Activated naive CD4-positive, alpha-beta T cell treated with anti-CD3 and anti-CD28 coated beads for 36 hours (primary cell): ENCODE data around the gene CCDC194. TPM values are rescaled to one million over a fixed set of nuclear protein-coding genes. Genes with fewer than 3 reads are reported as not detected.

Experiments
- CTCF ChIA-PET: fragments of 350-600 bp; sonication (Branson Sonifier 250); formaldehyde crosslinking; loops from one replicate; lab custom pipeline; 2021; ENCODE audit warnings: antibody characterized with exemption; lab: Charles Lee
- DNase-seq: peaks from one replicate; pipeline ENCODE4 v3.0.0-alpha.2; 2020
- H3K27ac Mint-ChIP-seq: one replicate; pipeline ENCODE4 v1.8.0; 2021; ENCODE audit warnings: mild to moderate bottlenecking, mixed read lengths
- H3K27me3 Mint-ChIP-seq: one replicate; pipeline ENCODE4 v1.8.0; 2021; ENCODE audit warnings: low read depth, mixed read lengths
- H3K36me3 Mint-ChIP-seq: one replicate; pipeline ENCODE4 v1.8.0; 2021; ENCODE audit warnings: low read depth, mixed read lengths
- H3K4me1 Mint-ChIP-seq: one replicate; pipeline ENCODE4 v1.8.0; 2021; ENCODE audit warnings: low read depth, mixed read lengths
- H3K4me3 Mint-ChIP-seq: one replicate; pipeline ENCODE4 v1.8.0; 2021; ENCODE audit warnings: mild to moderate bottlenecking, moderate library complexity, mixed read lengths
- H3K9me3 Mint-ChIP-seq: one replicate; pipeline ENCODE4 v1.8.0; 2021; ENCODE audit warnings: mixed read lengths
- intact Hi-C: fragments of 100-400 bp; cut with micrococcal nuclease; formaldehyde crosslinking; loops from one replicate; pipeline ENCODE4 v1.15.1; 2023
- total RNA-seq, 2 experiments: library from RNA; stranded (reverse); gene quantifications; one replicate each; pipeline ENCODE4 v1.2.3, GENCODE V29; 2021

The CCDC194 gene
- total RNA-seq, 2 experiments from 2014 or later: 0.83 to 0.89 TPM

GRCh38 chr19:17405250-17406045 is 11.5 kb upstream of the CCDC194 start, which contains the start of gene BST2:
Gene BST2 (minus strand): TSS chr19:17405630. CDS start chr19:17405575, 55 bp downstream.
- intact Hi-C loops: loop anchor here (1.0 to 10.0 kb wide), 4 partner anchors 14 to 331 kb away; partner anchors contain the start of genes HAUS8 and MYO9B
- H3K4me1 Mint-ChIP-seq: peaks cover 33% of the 10 kb centered on the region
- H3K27ac Mint-ChIP-seq: peak within 1 kb of the TSS; percentile 94
- H3K4me3 Mint-ChIP-seq: peak within 1 kb of the TSS; percentile 80
- DNase-seq: peak; percentile 69
- H3K27me3 Mint-ChIP-seq: no peaks in the 10 kb centered on the region
- CTCF ChIA-PET: interaction anchor here (0.7 to 1.4 kb wide), 5 partner anchors 11 to 110 kb away, joined by 3 to 7 read pairs (median 4); partner anchors contain the start of gene CCDC194
- H3K9me3 Mint-ChIP-seq: no peaks in the 10 kb centered on the region
- peaks cover 28% of the 10 kb centered on the region for H3K36me3 Mint-ChIP-seq

- H3K27ac Mint-ChIP-seq: peak overlapping the region; percentile 94
- CTCF ChIA-PET: interaction anchor here (0.7 to 1.4 kb wide), 4 partner anchors 10 to 109 kb away, joined by 3 to 7 read pairs (median 4); partner anchors contain the start of gene CCDC194
- no peaks in the 10 kb centered on the region for H3K27me3 Mint-ChIP-seq
- intact Hi-C loops: loop anchor here (1.0 to 10.0 kb wide), 4 partner anchors 13 to 330 kb away; partner anchors contain the start of genes HAUS8 and MYO9B
- H3K9me3 Mint-ChIP-seq: no peaks in the 10 kb centered on the region
- H3K4me3 Mint-ChIP-seq: peak overlapping the region; percentile 80
- peaks cover 32% of the 10 kb centered on the region for H3K4me1 Mint-ChIP-seq
- H3K36me3 Mint-ChIP-seq: peaks cover 28% of the 10 kb centered on the region
- DNase-seq: peak; percentile 41
Observed at GRCh38 chr19:17404621-17405249, 10.7 kb upstream of the CCDC194 start.

- intact Hi-C loops: loop anchor here (10.0 kb wide), 1 partner anchor 329 kb away; the partner anchor contains the start of genes HAUS8 and MYO9B
- CTCF ChIA-PET: interaction anchor here (0.6 to 1.2 kb wide), 3 partner anchors 12 to 23 kb away, joined by 3 to 5 read pairs (median 4); no protein-coding TSS in a partner anchor
- Mint-ChIP-seq H3K36me3 (peaks cover 28% of the 10 kb centered on the region), H3K27ac (peak overlapping the region; percentile 94), H3K9me3 (no peaks in the 10 kb centered on the region), H3K27me3 (no peaks in the 10 kb centered on the region), H3K4me3 (peak overlapping the region; percentile 80), H3K4me1 (peaks cover 29% of the 10 kb centered on the region)
- DNase-seq: no peak
Observed at GRCh38 chr19:17404015-17404414, 10.0 kb upstream of the CCDC194 start.

- H3K27ac Mint-ChIP-seq: peak overlapping the region; percentile 41
- H3K27me3 Mint-ChIP-seq: no peaks in the 10 kb centered on the region
- H3K4me1 Mint-ChIP-seq: peaks cover 29% of the 10 kb centered on the region
- H3K4me3 Mint-ChIP-seq: peak overlapping the region; percentile 80
- no peaks in the 10 kb centered on the region for H3K9me3 Mint-ChIP-seq
- peaks cover 31% of the 10 kb centered on the region for H3K36me3 Mint-ChIP-seq
- DNase-seq: peak; percentile 60
- intact Hi-C loops: loop anchor here (1.0 to 10.0 kb wide), 2 partner anchors 8 to 328 kb away; partner anchors contain the start of genes HAUS8 and MYO9B
- CTCF ChIA-PET: interaction anchor here (0.6 to 1.2 kb wide), 5 partner anchors 11 to 22 kb away, joined by 3 to 5 read pairs (median 3); partner anchors contain the start of gene MVB12A
Observed at GRCh38 chr19:17402982-17403855, 9.2 kb upstream of the CCDC194 start.

- Mint-ChIP-seq H3K27me3 (no peaks in the 10 kb centered on the region), H3K9me3 (no peaks in the 10 kb centered on the region), H3K4me1 (peaks cover 18% of the 10 kb centered on the region), H3K36me3 (peaks cover 29% of the 10 kb centered on the region), H3K27ac (peak overlapping the region; percentile 16), H3K4me3 (no peak overlapping the region)
- CTCF ChIA-PET: interaction anchor here (0.6 kb wide), 1 partner anchor 20 kb away, joined by 3 read pairs; no protein-coding TSS in a partner anchor
- no peak for DNase-seq
- intact Hi-C loops: loop anchor here (10.0 kb wide), 1 partner anchor 327 kb away; the partner anchor contains the start of genes HAUS8 and MYO9B
Observed at GRCh38 chr19:17401628-17402027, 7.6 kb upstream of the CCDC194 start.

- H3K27me3 Mint-ChIP-seq: no peaks in the 10 kb centered on the region
- H3K27ac Mint-ChIP-seq: peak overlapping the region; percentile 21
- DNase-seq: no peak
- no peak overlapping the region for H3K4me3 Mint-ChIP-seq
- no peaks in the 10 kb centered on the region for H3K9me3 Mint-ChIP-seq
- CTCF ChIA-PET: interaction anchor here (0.7 to 1.4 kb wide), 2 partner anchors 10 to 63 kb away, joined by 3 to 4 read pairs; no protein-coding TSS in a partner anchor
- H3K4me1 Mint-ChIP-seq: peaks cover 18% of the 10 kb centered on the region
- intact Hi-C loops: no loop called here
- peaks cover 17% of the 10 kb centered on the region for H3K36me3 Mint-ChIP-seq
Observed at GRCh38 chr19:17398902-17399527, 5.0 kb upstream of the CCDC194 start.

GRCh38 chr19:17394891-17395415 is 957 bp upstream of the CCDC194 start:
- DNase-seq: peak; percentile 90
- H3K36me3 Mint-ChIP-seq: peaks cover 6% of the 10 kb centered on the region
- CTCF ChIA-PET: interaction anchor here (0.7 to 1.9 kb wide), 6 partner anchors 9 to 1434 kb away, joined by 3 to 8 read pairs (median 4); partner anchors contain the start of genes BST2 and MVB12A
- peak overlapping the region; percentile 19 for H3K4me3 Mint-ChIP-seq
- no peaks in the 10 kb centered on the region for H3K27me3 Mint-ChIP-seq
- intact Hi-C loops: loop anchor here (1.0 kb wide), 4 partner anchors 8 to 71 kb away; partner anchors contain the start of genes MVB12A and TMEM221
- H3K27ac Mint-ChIP-seq: peak overlapping the region; percentile 28
- peaks cover 20% of the 10 kb centered on the region for H3K4me1 Mint-ChIP-seq
- no peaks in the 10 kb centered on the region for H3K9me3 Mint-ChIP-seq

GRCh38 chr19:17393002-17393401 is 994 bp downstream of the CCDC194 start:
- CTCF ChIA-PET: interaction anchor here (0.7 to 1.9 kb wide), 3 partner anchors 17 to 74 kb away, joined by 3 to 5 read pairs (median 5); partner anchors contain the start of gene MVB12A
- Mint-ChIP-seq H3K9me3 (no peaks in the 10 kb centered on the region), H3K27me3 (no peaks in the 10 kb centered on the region), H3K27ac (no peak overlapping the region), H3K36me3 (peaks cover 3% of the 10 kb centered on the region), H3K4me3 (no peak overlapping the region), H3K4me1 (peaks cover 20% of the 10 kb centered on the region)
- no peak for DNase-seq
- intact Hi-C loops: no loop called here

- no peaks in the 10 kb centered on the region for H3K9me3 Mint-ChIP-seq
- H3K27ac Mint-ChIP-seq: no peak overlapping the region
- H3K27me3 Mint-ChIP-seq: no peaks in the 10 kb centered on the region
- intact Hi-C loops: loop anchor here (1.0 to 2.0 kb wide), 4 partner anchors 14 to 99 kb away; partner anchors contain the start of genes BST2 and GTPBP3
- CTCF ChIA-PET: interaction anchor here (0.5 to 1.3 kb wide), 5 partner anchors 12 to 104 kb away, joined by 3 to 4 read pairs (median 3); no protein-coding TSS in a partner anchor
- H3K4me3 Mint-ChIP-seq: peak overlapping the region; percentile 82
- H3K36me3 Mint-ChIP-seq: no peaks in the 10 kb centered on the region
- no peak for DNase-seq
- peaks cover 20% of the 10 kb centered on the region for H3K4me1 Mint-ChIP-seq
Observed at GRCh38 chr19:17391371-17392151, 2.4 kb downstream of the CCDC194 start.
